WTC11 (cell line): ENCODE results near the gene ACOX2. TPM values are rescaled to one million over a fixed set of nuclear protein-coding genes. Genes with fewer than 3 reads are reported as not detected.

Source experiments
- ATAC-seq: fragments of 200-7000 bp; cut with Tn5 transposase; 2 replicates; pipeline ENCODE4 v1.10.0; 2021; ENCODE audit warnings: mild to moderate bottlenecking, moderate library complexity
- CTCF ChIA-PET: fragments of 300-600 bp; sonication (Branson Sonifier 250); formaldehyde crosslinking; loops from one replicate; lab custom pipeline; 2021; ENCODE audit warnings: antibody characterized with exemption; lab: Charles Lee
- POLR2A ChIA-PET: fragments of 350-600 bp; sonication (Branson Sonifier 250); formaldehyde crosslinking; loops from one replicate; lab custom pipeline; 2021; ENCODE audit warnings: antibody characterized with exemption; lab: Charles Lee
- DNase-seq: peaks from one replicate; pipeline ENCODE4 v3.0.0; 2021; ENCODE audit warnings: low spot score
- H3K27ac Mint-ChIP-seq: 2 replicates; pipeline ENCODE4 v1.8.0; 2021; ENCODE audit warnings: mixed read lengths
- H3K27me3 Mint-ChIP-seq: 2 replicates; pipeline ENCODE4 v1.8.0; 2021; ENCODE audit warnings: low read depth, mild to moderate bottlenecking, moderate library complexity, mixed read lengths
- H3K36me3 Mint-ChIP-seq: 2 replicates; pipeline ENCODE4 v1.8.0; 2021; ENCODE audit warnings: mixed read lengths
- H3K4me1 Mint-ChIP-seq: 2 replicates; pipeline ENCODE4 v1.8.0; 2022; ENCODE audit warnings: mixed read lengths
- H3K4me3 Mint-ChIP-seq: 2 replicates; pipeline ENCODE4 v1.8.0; 2021; ENCODE audit warnings: mild to moderate bottlenecking, moderate library complexity, mixed read lengths
- H3K9me3 Mint-ChIP-seq: 2 replicates; pipeline ENCODE4 v1.8.0; 2021; ENCODE audit warnings: mixed read lengths
- ATF6 ChIP-seq: sonication (generic); formaldehyde crosslinking; IDR thresholded peaks from 2 replicates; pipeline ENCODE4 v1.8.1; 2023; ENCODE audit warnings: mild to moderate bottlenecking, missing genetic modification reagents
- CREB1 ChIP-seq: sonication (generic); formaldehyde crosslinking; IDR thresholded peaks from 2 replicates; pipeline ENCODE4 v1.8.0; 2023; ENCODE audit warnings: mild to moderate bottlenecking, missing genetic modification reagents
- E2F5 ChIP-seq: sonication (generic); formaldehyde crosslinking; IDR thresholded peaks from 2 replicates; pipeline ENCODE4 v1.8.1; 2022; ENCODE audit warnings: mild to moderate bottlenecking, moderate library complexity, missing genetic modification reagents
- ETV6 ChIP-seq: sonication (generic); formaldehyde crosslinking; IDR thresholded peaks from 2 replicates; pipeline ENCODE4 v1.8.1; 2022; ENCODE audit warnings: mild to moderate bottlenecking, missing genetic modification reagents
- FOXK1 ChIP-seq: sonication (generic); formaldehyde crosslinking; IDR thresholded peaks from 2 replicates; pipeline ENCODE4 v1.8.0; 2022; ENCODE audit warnings: mild to moderate bottlenecking, moderate library complexity, missing genetic modification reagents
- FOXP4 ChIP-seq: sonication (generic); formaldehyde crosslinking; IDR thresholded peaks from 2 replicates; pipeline ENCODE4 v1.8.0; 2022; ENCODE audit warnings: mild to moderate bottlenecking, missing genetic modification reagents
- GABPB1 ChIP-seq: sonication (generic); formaldehyde crosslinking; IDR thresholded peaks from 2 replicates; pipeline ENCODE4 v1.8.1; 2023; ENCODE audit warnings: mild to moderate bottlenecking, missing genetic modification reagents
- JUN ChIP-seq: sonication (generic); formaldehyde crosslinking; IDR thresholded peaks from 2 replicates; pipeline ENCODE4 v1.8.0; 2023; ENCODE audit warnings: mild to moderate bottlenecking, missing genetic modification reagents
- KAT7 ChIP-seq: sonication (generic); formaldehyde crosslinking; IDR thresholded peaks from 2 replicates; pipeline ENCODE4 v1.8.1; 2023; ENCODE audit warnings: missing genetic modification reagents, mild to moderate bottlenecking, borderline replicate concordance
- TCF7 ChIP-seq: sonication (generic); formaldehyde crosslinking; IDR thresholded peaks from 2 replicates; pipeline ENCODE4 v1.8.0; 2022; ENCODE audit warnings: mild to moderate bottlenecking, low read depth, missing genetic modification reagents, moderate library complexity
- ZNF138 ChIP-seq: sonication (generic); formaldehyde crosslinking; conservative IDR thresholded peaks from 2 replicates; pipeline ENCODE4 v1.8.1; 2022; ENCODE audit warnings: mild to moderate bottlenecking, moderate library complexity, missing genetic modification reagents
- ZNF232 ChIP-seq: sonication (generic); formaldehyde crosslinking; IDR thresholded peaks from 2 replicates; pipeline ENCODE4 v1.8.0; 2022; ENCODE audit warnings: mild to moderate bottlenecking, missing genetic modification reagents
- ZNF396 ChIP-seq: fragments of 250-450 bp; sonication (Bioruptor Pico); IDR thresholded peaks from 2 replicates; pipeline ENCODE4 v1.8.0; 2021; ENCODE audit warnings: mild to moderate bottlenecking, moderate library complexity, borderline replicate concordance
- total RNA-seq: library from RNA; stranded (reverse); gene quantifications from 3 replicates; pipeline ENCODE4 v1.2.3, GENCODE V29; 2021

The ACOX2 gene
- total RNA-seq, 1 experiment from 2014 or later, result 1.1 TPM

- Mint-ChIP-seq H3K27ac (no peak overlapping the region), H3K4me1 (no peaks in the 10 kb centered on the region), H3K9me3 (0 out of 2 replicates have a peak, but pooled peaks cover 3% of the 10 kb centered on the region), H3K36me3 (no peaks in the 10 kb centered on the region), H3K27me3 (no peaks in the 10 kb centered on the region), H3K4me3 (no peak overlapping the region)
- DNase-seq (no peak), ATAC-seq (no peak)
- CTCF ChIA-PET, result no interaction called here
- POLR2A ChIA-PET, result no interaction called here
- no peak for TF ChIP-seq FOXP4
- no peak for TF ChIP-seq TCF7 (CRISPR knock-in tag)
- TF ChIP-seq JUN, result no peak
These were observed 3.3 kb upstream of the ACOX2 start for GRCh38 chr3:58540176-58540858.

DNA sequence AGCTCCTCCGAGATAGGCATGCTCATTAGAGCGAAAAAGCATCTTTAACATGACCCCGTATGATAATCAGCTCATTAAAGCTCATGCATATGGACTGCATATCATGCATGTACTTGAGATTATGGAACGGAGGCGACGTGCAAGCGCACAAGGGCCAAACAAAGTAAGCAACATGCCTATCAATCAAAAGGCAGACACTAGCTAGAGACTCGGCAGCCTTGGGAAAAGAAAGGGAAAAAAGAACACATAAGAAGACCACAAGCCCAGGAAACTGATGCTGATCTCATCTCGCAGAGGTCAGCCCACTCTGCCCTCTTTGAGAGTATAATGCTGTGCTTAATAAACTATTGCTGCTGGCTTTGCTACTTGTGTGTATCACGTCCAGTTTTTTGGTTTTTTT is 2.6 kb upstream of the ACOX2 start:
- no peaks in the 10 kb centered on the region for H3K27me3 Mint-ChIP-seq
- ChIA-PET POLR2A (no interaction called here), CTCF (interaction anchor here (0.7 to 2.8 kb wide), 5 partner anchors 10 to 76 kb away, joined by 3 to 11 read pairs (median 3); no protein-coding TSS in a partner anchor)
- no peak overlapping the region for H3K27ac Mint-ChIP-seq
- no peaks in the 10 kb centered on the region for H3K36me3 Mint-ChIP-seq
- no peaks in the 10 kb centered on the region for H3K4me1 Mint-ChIP-seq
- no peak for ATAC-seq
- TF ChIP-seq ETV6 (CRISPR knock-in tag) (no peak), FOXK1 (CRISPR knock-in tag) (no peak), CREB1 (CRISPR knock-in tag) (no peak), ZNF138 (CRISPR knock-in tag) (no peak), E2F5 (CRISPR knock-in tag) (no peak), ATF6 (no peak), KAT7 (CRISPR knock-in tag) (no peak), ZNF232 (CRISPR knock-in tag) (no peak)
- TF ChIP-seq, all 79 proteins: peak for 0
- Mint-ChIP-seq H3K4me3 (no peak overlapping the region), H3K9me3 (no peaks in the 10 kb centered on the region)
- no peak for DNase-seq

GRCh38 chr3:58537412-58538301 is 667 bp upstream of the ACOX2 start:
- DNase-seq (no peak), ATAC-seq (no peak)
- Mint-ChIP-seq H3K9me3 (no peaks in the 10 kb centered on the region), H3K36me3 (no peaks in the 10 kb centered on the region), H3K4me1 (peaks cover 5% of the 10 kb centered on the region), H3K27ac (no peak overlapping the region), H3K27me3 (no peaks in the 10 kb centered on the region), H3K4me3 (no peak overlapping the region)
- POLR2A ChIA-PET, result no interaction called here
- CTCF ChIA-PET, result interaction anchor here (0.8 to 2.8 kb wide), 10 partner anchors 8 to 237 kb away, joined by 3 to 11 read pairs (median 4); partner anchors contain the start of genes HTD2, KCTD6 and RPP14
- TF ChIP-seq ZNF396 (no peak), GABPB1 (CRISPR knock-in tag) (0 out of 2 replicates have a peak, but pooled peaks have one; percentile 20)
